GM12878 (cell line): Measurements from ENCODE around the gene CFAP61. TPM values are rescaled to one million over a fixed set of nuclear protein-coding genes. Genes with fewer than 3 reads are reported as not detected.

Experiments
- ATAC-seq: fragments of 200-7000 bp; cut with Tn5 transposase; 3 replicates; pipeline ENCODE4 v1.9.1; 2020; ENCODE audit warnings: mild to moderate bottlenecking, moderate library complexity
- BruUV-seq: library from RNA; stranded (reverse); fragments of 400-500 nt; replicated peaks from 2 replicates; lab custom pipeline; 2021; lab: Mats Ljungman, UMichigan
- CTCF ChIA-PET: fragments of 300-600 bp; sonication (Branson Sonifier 250); formaldehyde crosslinking; extraction: SDS; loops from one replicate; lab custom pipeline; 2021; ENCODE audit warnings: inconsistent platforms; lab: Yijun Ruan, JAX
- POLR2A ChIA-PET: fragments of 350-600 bp; formaldehyde crosslinking; extraction: SDS; loops from one replicate; lab custom pipeline; 2021; ENCODE audit warnings: inconsistent platforms; lab: Charles Lee
- RAD21 ChIA-PET: fragments of 300-600 bp; sonication (Branson Sonifier 250); formaldehyde crosslinking; loops from one replicate; lab custom pipeline; 2023; ENCODE audit warnings: antibody characterized with exemption; ENCODE audit not compliant: unreplicated experiment; lab: Charles Lee
- SMC1A ChIA-PET: fragments of 300-600 bp; sonication (Branson Sonifier 250); formaldehyde crosslinking; loops from one replicate; lab custom pipeline; 2023; ENCODE audit not compliant: unreplicated experiment, uncharacterized antibody; lab: Charles Lee
- DNase-seq: peaks from one replicate; pipeline ENCODE4 v3.0.0-alpha.2; 2011; ENCODE audit warnings: low read depth, low spot score
- FAIRE-seq: peaks from 3 replicates; lab custom pipeline; 2011; peaks lifted over from hg19 to GRCh38; lab: Jason Lieb, UNC
- H2AFZ ChIP-seq: 2 replicates; pipeline ENCODE4 v1.6.0; 2011; ENCODE audit warnings: low read depth, low read length, control low read depth; ENCODE audit not compliant: control insufficient read depth
- H3K27ac ChIP-seq: 2 replicates; pipeline ENCODE4 v1.5.1; 2011; ENCODE audit warnings: control low read depth; ENCODE audit not compliant: control insufficient read depth, insufficient read depth
- H3K27me3 ChIP-seq, 2 experiments: replicated peaks in 1 of 2; 2 replicates each; pipeline versions ENCODE4 v1.6.0 to v1.6.1; 2011; ENCODE audit warnings: low read length in 1 of 2; ENCODE audit not compliant: control insufficient read depth in 2 of 2, insufficient read depth in 2 of 2
- H3K36me3 ChIP-seq, 2 experiments: 2 replicates each; pipeline ENCODE4 v1.5.1; 2011; ENCODE audit warnings: low read length in 1 of 2; ENCODE audit not compliant: control insufficient read depth in 2 of 2, insufficient read depth in 2 of 2
- H3K4me1 ChIP-seq: 2 replicates; pipeline ENCODE4 v1.6.1; 2011; ENCODE audit warnings: mild to moderate bottlenecking, low read length, moderate library complexity, mixed read lengths; ENCODE audit not compliant: control insufficient read depth, insufficient read depth
- H3K4me2 ChIP-seq: 2 replicates; pipeline ENCODE4 v1.6.0; 2011; ENCODE audit warnings: control low read depth; ENCODE audit not compliant: control insufficient read depth, insufficient read depth
- H3K4me3 ChIP-seq: fragments of 200-600 bp; sonication (generic); 2 replicates; pipeline ENCODE4 v1.5.1; 2016
- H3K79me2 ChIP-seq: 2 replicates; pipeline ENCODE4 v1.6.0; 2011; ENCODE audit warnings: low read length; ENCODE audit not compliant: control insufficient read depth, insufficient read depth
- H3K9ac ChIP-seq: 2 replicates; pipeline ENCODE4 v1.8.0; 2011; ENCODE audit warnings: low read length, control low read depth, mixed read lengths; ENCODE audit not compliant: control insufficient read depth, insufficient read depth
- H3K9me3 ChIP-seq: replicated peaks from 3 replicates; pipeline ENCODE4 v1.5.1; 2011; ENCODE audit warnings: mild to moderate bottlenecking, low read length; ENCODE audit not compliant: control insufficient read depth, insufficient read depth
- H4K20me1 ChIP-seq: 2 replicates; pipeline ENCODE4 v1.6.0; 2011; ENCODE audit not compliant: control insufficient read depth, insufficient read depth
- FOS ChIP-seq: IDR thresholded peaks from 3 replicates; pipeline ENCODE4 v1.6.1; 2011; ENCODE audit warnings: borderline replicate concordance; ENCODE audit not compliant: insufficient read length; ENCODE audit errors: extremely low read depth
- IRF4 ChIP-seq: IDR thresholded peaks from 2 replicates; pipeline ENCODE4 v1.6.1; 2011; ENCODE audit warnings: low read depth, low read length
- MYC ChIP-seq: IDR thresholded peaks from 2 replicates; pipeline ENCODE4 v1.6.1; 2011; ENCODE audit warnings: mild to moderate bottlenecking, low read length, moderate library complexity, inconsistent platforms; ENCODE audit not compliant: insufficient read depth, insufficient replicate concordance, insufficient read length, severe bottlenecking
- PAX8 ChIP-seq: fragments of 450-650 bp; IDR thresholded peaks from 2 replicates; pipeline ENCODE4 v1.6.1; 2017; ENCODE audit warnings: mild to moderate bottlenecking, moderate library complexity
- RB1 ChIP-seq: fragments of 450-650 bp; formaldehyde crosslinking; IDR thresholded peaks from 2 replicates; pipeline ENCODE4 v1.6.1; 2017; ENCODE audit warnings: mild to moderate bottlenecking, borderline replicate concordance
- RBBP5 ChIP-seq: fragments of 200-600 bp; sonication (generic); conservative IDR thresholded peaks from 2 replicates; pipeline ENCODE4 v1.6.1; 2016
- RFX5 ChIP-seq: IDR thresholded peaks from 2 replicates; pipeline ENCODE4 v1.6.1; 2011; ENCODE audit warnings: low read depth, low read length, improper control_type of control experiment
- SMAD5 ChIP-seq: IDR thresholded peaks from 2 replicates; pipeline ENCODE4 v1.6.1; 2016; ENCODE audit warnings: antibody characterized with exemption, low read depth
- SMARCA5 ChIP-seq: fragments of 450-650 bp; IDR thresholded peaks from 2 replicates; pipeline ENCODE4 v1.6.1; 2017; ENCODE audit warnings: mild to moderate bottlenecking
- STAT3 ChIP-seq: IDR thresholded peaks from 2 replicates; pipeline ENCODE4 v1.6.1; 2011; ENCODE audit warnings: low read depth, low read length, improper control_type of control experiment
- WGBS: methylation state at CpG from one replicate; pipeline ENCODE4 v1.1.6; 2016; ENCODE audit warnings: low lambda C conversion rate; ENCODE audit not compliant: insufficient replicate concordance, insufficient coverage; ENCODE audit errors: missing lambda C conversion rate; 5-methylcytosine and 5-hydroxymethylcytosine counted together
- in situ Hi-C: fragments of 300-500 bp; cut with MboI; formaldehyde crosslinking; loops from 9 replicates; pipeline ENCODE4 v1.14.3; 2018; ENCODE audit warnings: mixed read lengths
- intact Hi-C: fragments of 100-400 bp; cut with micrococcal nuclease; formaldehyde crosslinking; loops from one replicate; pipeline ENCODE4 v1.14.2; 2022; ENCODE audit not compliant: unreplicated experiment
- polyA plus RNA-seq, 11 experiments: library from polyadenylated mRNA; depleted of rRNA in 4 of 11; unstranded in 6 of 11; stranded (reverse) in 5 of 11; fragments of >200 nt; fragmentation: Nextera tagmentation in 4 of 11; fragmentation: Illumina TruSeq in 1 of 11; extraction: Ambion mirVana in 4 of 11; extraction: Trizol in 1 of 11; gene quantifications; 1 replicate in 1 of 11; 2 replicates in 10 of 11; pipeline versions ENCODE4 v1.2.1 to v1.2.3, GENCODE V29; 2011 to 2016; ENCODE audit warnings: inconsistent platforms in 2 of 11, missing spikeins in 2 of 11, low read depth in 1 of 11
- total RNA-seq, 4 experiments: library from RNA; depleted of rRNA in 3 of 4; stranded (reverse); fragments of >200 nt in 3 of 4; fragmentation: Illumina TruSeq in 1 of 4; extraction: Trizol in 1 of 4; gene quantifications; 2 replicates each; pipeline versions ENCODE4 v1.2.1 to v1.2.3, GENCODE V29; 2013 to 2021
- TF ChIP-seq, protein P1 (sequence below): fragments of 450-650 bp; IDR thresholded peaks from 2 replicates; pipeline ENCODE4 v1.6.1; 2016; ENCODE audit warnings: mild to moderate bottlenecking
- TF ChIP-seq, protein P2 (sequence below), 3 experiments: IDR thresholded peaks in 2 of 3; conservative IDR thresholded peaks in 1 of 3; 2 replicates each; pipeline ENCODE4 v1.5.1; 2011; ENCODE audit warnings: low read depth in 3 of 3, low read length in 3 of 3, mild to moderate bottlenecking in 3 of 3, control low read depth in 2 of 3, moderate library complexity in 2 of 3, inconsistent platforms in 1 of 3, mixed read lengths in 1 of 3; ENCODE audit not compliant: control insufficient read depth in 2 of 3, insufficient read depth in 1 of 3; ENCODE audit errors: extremely low read depth in 1 of 3
- TF ChIP-seq, protein P3 (sequence below): fragments of 450-650 bp; IDR thresholded peaks from 2 replicates; pipeline ENCODE4 v1.6.1; 2017; ENCODE audit warnings: mild to moderate bottlenecking, moderate library complexity

CFAP61 gene
- total and polyA plus RNA-seq, 10 of the 15 experiments (the other 5 are each of a cell fraction or from before 2014, with no cell fraction given), result 0.11 to 0.41 (median 0.24) TPM; not detected in 7

DNA sequence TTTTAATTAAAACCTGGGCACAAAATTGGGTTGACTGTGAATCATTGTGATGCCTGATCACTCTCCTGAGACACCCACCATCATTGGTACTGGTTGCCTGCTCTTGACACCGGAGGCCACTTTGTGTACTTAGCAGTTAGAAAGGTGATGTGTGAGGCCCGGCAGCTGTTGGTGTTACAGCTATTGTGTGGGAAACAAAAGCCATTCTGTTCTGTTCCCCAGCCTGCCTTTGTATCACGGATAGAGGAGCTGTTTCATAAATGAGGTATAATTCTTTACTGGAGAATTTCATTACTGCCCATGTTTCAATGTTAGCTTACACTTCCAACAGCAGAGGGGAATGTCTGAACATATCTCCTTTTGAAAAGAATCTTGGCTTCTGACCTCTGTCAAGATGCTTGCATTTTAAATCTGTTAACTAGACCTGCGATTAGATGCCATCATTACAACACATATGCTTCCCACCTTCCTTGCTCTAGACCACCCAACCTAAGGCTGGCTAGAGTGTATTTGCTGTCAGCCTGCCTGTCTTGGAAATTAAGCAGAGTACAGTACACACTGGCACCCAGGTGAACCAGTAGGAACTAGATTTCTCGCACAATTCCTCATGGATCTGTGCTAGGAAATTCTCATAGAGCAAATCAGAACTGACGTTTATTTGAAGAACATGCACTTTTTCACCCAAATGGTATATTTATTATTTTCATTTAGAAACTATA, 173.2 kb downstream of the CFAP61 start:
- Histone ChIP-seq H3K27me3 (no peaks in the 10 kb centered on the region; a peak in 2 of 4 replicates), H3K4me1 (no peaks in the 10 kb centered on the region), H3K4me3 (no peak overlapping the region), H3K9me3 (no peaks in the 10 kb centered on the region), H3K79me2 (no peaks in the 10 kb centered on the region), H3K36me3 (no peaks in the 10 kb centered on the region)
- ATAC-seq, result no peak
- CTCF ChIA-PET, result interaction anchor here (1.3 to 1.6 kb wide), 2 partner anchors 11 to 14 kb away, joined by 4 to 7 read pairs; no protein-coding TSS in a partner anchor
- intact Hi-C loops, result no loop called here
- SMC1A ChIA-PET, result interaction anchor here (0.7 to 0.9 kb wide), 2 partner anchors 114 to 1107 kb away, joined by 3 read pairs; no protein-coding TSS in a partner anchor
- no peak for FAIRE-seq
- RAD21 ChIA-PET, result interaction anchor here (1.2 kb wide), 1 partner anchor 18 kb away, joined by 3 read pairs; no protein-coding TSS in a partner anchor
- DNase-seq, result no peak
- TF ChIP-seq RB1, result no peak
- no peak for TF ChIP-seq SMARCA5
- TF ChIP-seq MYC, result no peak
- no peak for TF ChIP-seq FOS
- TF ChIP-seq, protein P1, sequence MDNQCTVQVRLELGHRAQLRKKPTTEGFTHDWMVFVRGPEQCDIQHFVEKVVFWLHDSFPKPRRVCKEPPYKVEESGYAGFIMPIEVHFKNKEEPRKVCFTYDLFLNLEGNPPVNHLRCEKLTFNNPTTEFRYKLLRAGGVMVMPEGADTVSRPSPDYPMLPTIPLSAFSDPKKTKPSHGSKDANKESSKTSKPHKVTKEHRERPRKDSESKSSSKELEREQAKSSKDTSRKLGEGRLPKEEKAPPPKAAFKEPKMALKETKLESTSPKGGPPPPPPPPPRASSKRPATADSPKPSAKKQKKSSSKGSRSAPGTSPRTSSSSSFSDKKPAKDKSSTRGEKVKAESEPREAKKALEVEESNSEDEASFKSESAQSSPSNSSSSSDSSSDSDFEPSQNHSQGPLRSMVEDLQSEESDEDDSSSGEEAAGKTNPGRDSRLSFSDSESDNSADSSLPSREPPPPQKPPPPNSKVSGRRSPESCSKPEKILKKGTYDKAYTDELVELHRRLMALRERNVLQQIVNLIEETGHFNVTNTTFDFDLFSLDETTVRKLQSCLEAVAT, result no peak
- TF ChIP-seq SMAD5, result no peak
- TF ChIP-seq, protein P2, sequence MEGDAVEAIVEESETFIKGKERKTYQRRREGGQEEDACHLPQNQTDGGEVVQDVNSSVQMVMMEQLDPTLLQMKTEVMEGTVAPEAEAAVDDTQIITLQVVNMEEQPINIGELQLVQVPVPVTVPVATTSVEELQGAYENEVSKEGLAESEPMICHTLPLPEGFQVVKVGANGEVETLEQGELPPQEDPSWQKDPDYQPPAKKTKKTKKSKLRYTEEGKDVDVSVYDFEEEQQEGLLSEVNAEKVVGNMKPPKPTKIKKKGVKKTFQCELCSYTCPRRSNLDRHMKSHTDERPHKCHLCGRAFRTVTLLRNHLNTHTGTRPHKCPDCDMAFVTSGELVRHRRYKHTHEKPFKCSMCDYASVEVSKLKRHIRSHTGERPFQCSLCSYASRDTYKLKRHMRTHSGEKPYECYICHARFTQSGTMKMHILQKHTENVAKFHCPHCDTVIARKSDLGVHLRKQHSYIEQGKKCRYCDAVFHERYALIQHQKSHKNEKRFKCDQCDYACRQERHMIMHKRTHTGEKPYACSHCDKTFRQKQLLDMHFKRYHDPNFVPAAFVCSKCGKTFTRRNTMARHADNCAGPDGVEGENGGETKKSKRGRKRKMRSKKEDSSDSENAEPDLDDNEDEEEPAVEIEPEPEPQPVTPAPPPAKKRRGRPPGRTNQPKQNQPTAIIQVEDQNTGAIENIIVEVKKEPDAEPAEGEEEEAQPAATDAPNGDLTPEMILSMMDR (IDR thresholded peaks at IDR 0.05 in 2 of 3, conservative IDR thresholded peaks at IDR 0.05 in 1 of 3; ENCODE audit: control insufficient read depth in 2 of 3, extremely low read depth in 1 of 3, insufficient read depth in 1 of 3, low read depth in 3 of 3, low read length in 3 of 3), result no peak
- TF ChIP-seq RBBP5, result no peak
- no peak for TF ChIP-seq IRF4
- TF ChIP-seq, protein P3, sequence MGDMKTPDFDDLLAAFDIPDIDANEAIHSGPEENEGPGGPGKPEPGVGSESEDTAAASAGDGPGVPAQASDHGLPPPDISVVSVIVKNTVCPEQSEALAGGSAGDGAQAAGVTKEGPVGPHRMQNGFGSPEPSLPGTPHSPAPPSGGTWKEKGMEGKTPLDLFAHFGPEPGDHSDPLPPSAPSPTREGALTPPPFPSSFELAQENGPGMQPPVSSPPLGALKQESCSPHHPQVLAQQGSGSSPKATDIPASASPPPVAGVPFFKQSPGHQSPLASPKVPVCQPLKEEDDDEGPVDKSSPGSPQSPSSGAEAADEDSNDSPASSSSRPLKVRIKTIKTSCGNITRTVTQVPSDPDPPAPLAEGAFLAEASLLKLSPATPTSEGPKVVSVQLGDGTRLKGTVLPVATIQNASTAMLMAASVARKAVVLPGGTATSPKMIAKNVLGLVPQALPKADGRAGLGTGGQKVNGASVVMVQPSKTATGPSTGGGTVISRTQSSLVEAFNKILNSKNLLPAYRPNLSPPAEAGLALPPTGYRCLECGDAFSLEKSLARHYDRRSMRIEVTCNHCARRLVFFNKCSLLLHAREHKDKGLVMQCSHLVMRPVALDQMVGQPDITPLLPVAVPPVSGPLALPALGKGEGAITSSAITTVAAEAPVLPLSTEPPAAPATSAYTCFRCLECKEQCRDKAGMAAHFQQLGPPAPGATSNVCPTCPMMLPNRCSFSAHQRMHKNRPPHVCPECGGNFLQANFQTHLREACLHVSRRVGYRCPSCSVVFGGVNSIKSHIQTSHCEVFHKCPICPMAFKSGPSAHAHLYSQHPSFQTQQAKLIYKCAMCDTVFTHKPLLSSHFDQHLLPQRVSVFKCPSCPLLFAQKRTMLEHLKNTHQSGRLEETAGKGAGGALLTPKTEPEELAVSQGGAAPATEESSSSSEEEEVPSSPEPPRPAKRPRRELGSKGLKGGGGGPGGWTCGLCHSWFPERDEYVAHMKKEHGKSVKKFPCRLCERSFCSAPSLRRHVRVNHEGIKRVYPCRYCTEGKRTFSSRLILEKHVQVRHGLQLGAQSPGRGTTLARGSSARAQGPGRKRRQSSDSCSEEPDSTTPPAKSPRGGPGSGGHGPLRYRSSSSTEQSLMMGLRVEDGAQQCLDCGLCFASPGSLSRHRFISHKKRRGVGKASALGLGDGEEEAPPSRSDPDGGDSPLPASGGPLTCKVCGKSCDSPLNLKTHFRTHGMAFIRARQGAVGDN, result no peak
- TF ChIP-seq STAT3, result no peak
- TF ChIP-seq PAX8, result no peak
- TF ChIP-seq RFX5, result no peak
- TF ChIP-seq, all 136 proteins: peak for 0
- no peak overlapping the region for H3K27ac ChIP-seq
- H3K9ac ChIP-seq, result no peak overlapping the region
- in situ Hi-C loops, result no loop called here
- WGBS, result 43% methylated on average over 6 of the region's 6 CpGs
- no peaks in the 10 kb centered on the region for H4K20me1 ChIP-seq
- POLR2A ChIA-PET, result no interaction called here
- no TSS peak for BruUV-seq
- H3K4me2 ChIP-seq, result no peak overlapping the region
- H2AFZ ChIP-seq, result no peak overlapping the region
